ENCODE results near the gene CCDC169. TPM values are rescaled to one million over a fixed set of nuclear protein-coding genes. Genes with fewer than 3 reads are reported as not detected.

The CCDC169 gene
- total and polyA plus RNA-seq, 2 of the 4 experiments (the other 2 are of a cell fraction) = 0.54 to 0.62 TPM

DNA sequence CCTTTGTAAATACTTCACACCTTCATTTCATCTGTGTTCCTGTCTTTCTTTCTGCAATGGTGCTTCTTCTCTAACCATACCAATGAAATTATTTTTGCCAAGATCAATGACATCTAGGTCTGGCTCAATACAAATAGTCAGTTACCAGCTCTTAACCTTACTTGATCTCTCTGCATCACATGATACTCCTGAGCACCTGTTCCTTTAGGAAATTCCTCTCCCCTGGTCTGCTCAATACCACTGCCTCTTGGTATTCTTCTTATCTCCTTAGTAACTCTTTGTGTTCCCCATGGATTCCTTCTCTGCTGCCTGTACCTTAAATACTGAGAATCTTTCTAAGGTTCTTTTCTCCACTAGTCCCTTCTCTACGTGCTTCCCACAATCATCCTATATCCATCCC lies 109.2 kb downstream of the CCDC169 start:
- no peak overlapping the region for H2BK15ac ChIP-seq (ENCODE audit: low read depth, low read length)
- no peak for ATAC-seq (ENCODE audit: low read depth)
- WGBS, 2 experiments (ENCODE audit: extremely low coverage in 2 of 2, insufficient read length in 1 of 2) = no CpG with 5 or more reads among the region's 1 CpG
- dilution Hi-C loops (cut with HindIII; ENCODE audit: low sequenced_read_pairs, unreplicated experiment) (no loop called here), intact Hi-C loops (cut with micrococcal nuclease) (no loop called here), in situ Hi-C loops (cut with MboI; ENCODE audit: low sequenced_read_pairs) (no loop called here)
- H3K27me3 ChIP-seq (ENCODE audit: control insufficient read depth, insufficient read depth, low read length) = no peaks in the 10 kb centered on the region
- H3K4me3 ChIP-seq (ENCODE audit: insufficient read depth, low read depth, low read length) = no peak overlapping the region
- no peak overlapping the region for H2BK5ac ChIP-seq (ENCODE audit: low read depth, low read length, poor library complexity, severe bottlenecking)
- H4K20me1 ChIP-seq (ENCODE audit: insufficient read depth, low read length) = no peaks in the 10 kb centered on the region
- no TSS peak for BruUV-seq (replicated peaks)
- H3K27ac ChIP-seq (ENCODE audit: insufficient read depth, low read length) = no peak overlapping the region
- H3K14ac ChIP-seq (replicated peaks; ENCODE audit: low read depth, low read length) = no peak overlapping the region
- no peaks in the 10 kb centered on the region for H3K36me3 ChIP-seq (ENCODE audit: control insufficient read depth, insufficient read depth, low read length)
- no peak overlapping the region for H4K5ac ChIP-seq (ENCODE audit: low read depth, low read length)
- no peak overlapping the region for H3K23ac ChIP-seq (ENCODE audit: low read depth, low read length)
- no peak overlapping the region for H2BK120ac ChIP-seq (ENCODE audit: low read depth, low read length)
- TF ChIP-seq FOS (IDR thresholded peaks at IDR 0.05; ENCODE audit: low read depth, low read length) (no peak), RAD21 (IDR thresholded peaks at IDR 0.05; ENCODE audit: low read length) (no peak), CTCF (conservative IDR thresholded peaks at IDR 0.05; ENCODE audit: low read depth, low read length) (no peak), CHD1 (IDR thresholded peaks at IDR 0.05; ENCODE audit: low read depth, low read length) (no peak), ELK1 (IDR thresholded peaks at IDR 0.05; ENCODE audit: borderline replicate concordance, low read depth, low read length) (no peak), MAZ (IDR thresholded peaks at IDR 0.05; ENCODE audit: borderline replicate concordance, low read depth, low read length) (no peak), MXI1 (IDR thresholded peaks at IDR 0.05; ENCODE audit: borderline replicate concordance, low read depth, low read length) (no peak), NFE2L2 (IDR thresholded peaks at IDR 0.05; ENCODE audit: low read depth, low read length) (no peak), BHLHE40 (IDR thresholded peaks at IDR 0.05; ENCODE audit: low read depth, low read length) (no peak), MAFK (IDR thresholded peaks at IDR 0.05; ENCODE audit: low read depth, low read length) (no peak), SMC3 (IDR thresholded peaks at IDR 0.05; ENCODE audit: low read depth, low read length) (no peak), RFX5 (IDR thresholded peaks at IDR 0.05; ENCODE audit: low read depth, low read length) (no peak), RCOR1 (IDR thresholded peaks at IDR 0.05; ENCODE audit: insufficient replicate concordance, low read length) (no peak), CEBPB (IDR thresholded peaks at IDR 0.05; ENCODE audit: low read depth, low read length) (no peak), POLR2A (IDR thresholded peaks at IDR 0.05; ENCODE audit: low read depth, low read length) (no peak)
- TF ChIP-seq, protein P1, sequence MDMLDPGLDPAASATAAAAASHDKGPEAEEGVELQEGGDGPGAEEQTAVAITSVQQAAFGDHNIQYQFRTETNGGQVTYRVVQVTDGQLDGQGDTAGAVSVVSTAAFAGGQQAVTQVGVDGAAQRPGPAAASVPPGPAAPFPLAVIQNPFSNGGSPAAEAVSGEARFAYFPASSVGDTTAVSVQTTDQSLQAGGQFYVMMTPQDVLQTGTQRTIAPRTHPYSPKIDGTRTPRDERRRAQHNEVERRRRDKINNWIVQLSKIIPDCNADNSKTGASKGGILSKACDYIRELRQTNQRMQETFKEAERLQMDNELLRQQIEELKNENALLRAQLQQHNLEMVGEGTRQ (IDR thresholded peaks at IDR 0.05; ENCODE audit: low read depth, low read length) = no peak
- ChIA-PET POLR2A (ENCODE audit: unreplicated experiment) (no interaction called here), CTCF (interaction anchor here (1.3 kb wide), 1 partner anchor 11 kb away, joined by 4 read pairs; no protein-coding TSS in a partner anchor)
- H2AFZ ChIP-seq (replicated peaks; ENCODE audit: low read length, poor library complexity) = no peak overlapping the region
- no peak overlapping the region for H4K8ac ChIP-seq (ENCODE audit: low read depth in 2 of 2, low read length in 2 of 2)
- H3K56ac ChIP-seq (ENCODE audit: extremely low read depth, insufficient read depth, low read length) = no peak overlapping the region
- H3K79me1 ChIP-seq (ENCODE audit: low read depth in 1 of 2, low read length in 2 of 2) = no peaks in the 10 kb centered on the region
- H3K18ac ChIP-seq (ENCODE audit: low read depth, low read length) = no peak overlapping the region
- H3K9me3 ChIP-seq (ENCODE audit: control insufficient read depth, insufficient read depth, low read length) = no peaks in the 10 kb centered on the region
- no peak overlapping the region for H4K91ac ChIP-seq (ENCODE audit: insufficient read depth, low read depth, low read length)
- H2BK20ac ChIP-seq (ENCODE audit: low read depth, low read length) = no peak overlapping the region
- DNase-seq = no peak
- no peaks in the 10 kb centered on the region for H3K9me1 ChIP-seq (ENCODE audit: insufficient read depth, low read length)
- H3K4ac ChIP-seq (ENCODE audit: low read depth, low read length) = no peak overlapping the region
- H2AK5ac ChIP-seq (ENCODE audit: low read depth, low read length) = no peak overlapping the region
- no peak overlapping the region for H3K4me2 ChIP-seq (ENCODE audit: low read depth, low read length)
- no peaks in the 10 kb centered on the region for H3K4me1 ChIP-seq (ENCODE audit: control insufficient read depth, insufficient read depth, low read length)
- no peak overlapping the region for H3K9ac ChIP-seq (ENCODE audit: low read depth, low read length)
- H2AK9ac ChIP-seq (replicated peaks; ENCODE audit: low read depth, low read length, poor library complexity) = no peak overlapping the region

Data from IMR-90 (cell line).